HL-60 (cell line): Measurements from ENCODE around the gene STK24.

Experiments used
- CTCF ChIP-seq: IDR thresholded peaks from one replicate; pipeline ENCODE4 v1.5.1; 2011; ENCODE audit warnings: low read length, control low read depth, inconsistent platforms; ENCODE audit not compliant: insufficient read depth
- GABPA ChIP-seq: IDR thresholded peaks from 2 replicates; pipeline ENCODE4 v1.6.1; 2012; ENCODE audit warnings: low read depth
- POLR2AphosphoS5 ChIP-seq: IDR thresholded peaks from 2 replicates; pipeline ENCODE4 v1.6.1; 2012; ENCODE audit warnings: low read depth
- SPI1 ChIP-seq: IDR thresholded peaks from 2 replicates; pipeline ENCODE4 v1.6.1; 2012; ENCODE audit warnings: low read depth, mild to moderate bottlenecking, borderline replicate concordance
- TF ChIP-seq, protein P1 (sequence below): IDR thresholded peaks from 2 replicates; pipeline ENCODE4 v1.6.1; 2012; ENCODE audit warnings: low read depth; ENCODE audit not compliant: insufficient replicate concordance

GRCh38 chr13:98533912-98534311 is 43.0 kb downstream of the STK24 start:
- TF ChIP-seq CTCF (no peak), SPI1 (no peak), GABPA (no peak), POLR2AphosphoS5 (no peak)
- TF ChIP-seq, protein P1, sequence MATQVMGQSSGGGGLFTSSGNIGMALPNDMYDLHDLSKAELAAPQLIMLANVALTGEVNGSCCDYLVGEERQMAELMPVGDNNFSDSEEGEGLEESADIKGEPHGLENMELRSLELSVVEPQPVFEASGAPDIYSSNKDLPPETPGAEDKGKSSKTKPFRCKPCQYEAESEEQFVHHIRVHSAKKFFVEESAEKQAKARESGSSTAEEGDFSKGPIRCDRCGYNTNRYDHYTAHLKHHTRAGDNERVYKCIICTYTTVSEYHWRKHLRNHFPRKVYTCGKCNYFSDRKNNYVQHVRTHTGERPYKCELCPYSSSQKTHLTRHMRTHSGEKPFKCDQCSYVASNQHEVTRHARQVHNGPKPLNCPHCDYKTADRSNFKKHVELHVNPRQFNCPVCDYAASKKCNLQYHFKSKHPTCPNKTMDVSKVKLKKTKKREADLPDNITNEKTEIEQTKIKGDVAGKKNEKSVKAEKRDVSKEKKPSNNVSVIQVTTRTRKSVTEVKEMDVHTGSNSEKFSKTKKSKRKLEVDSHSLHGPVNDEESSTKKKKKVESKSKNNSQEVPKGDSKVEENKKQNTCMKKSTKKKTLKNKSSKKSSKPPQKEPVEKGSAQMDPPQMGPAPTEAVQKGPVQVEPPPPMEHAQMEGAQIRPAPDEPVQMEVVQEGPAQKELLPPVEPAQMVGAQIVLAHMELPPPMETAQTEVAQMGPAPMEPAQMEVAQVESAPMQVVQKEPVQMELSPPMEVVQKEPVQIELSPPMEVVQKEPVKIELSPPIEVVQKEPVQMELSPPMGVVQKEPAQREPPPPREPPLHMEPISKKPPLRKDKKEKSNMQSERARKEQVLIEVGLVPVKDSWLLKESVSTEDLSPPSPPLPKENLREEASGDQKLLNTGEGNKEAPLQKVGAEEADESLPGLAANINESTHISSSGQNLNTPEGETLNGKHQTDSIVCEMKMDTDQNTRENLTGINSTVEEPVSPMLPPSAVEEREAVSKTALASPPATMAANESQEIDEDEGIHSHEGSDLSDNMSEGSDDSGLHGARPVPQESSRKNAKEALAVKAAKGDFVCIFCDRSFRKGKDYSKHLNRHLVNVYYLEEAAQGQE, result no peak
